ENCODE data around the gene CDKN1C.

The CDKN1C gene

DNA sequence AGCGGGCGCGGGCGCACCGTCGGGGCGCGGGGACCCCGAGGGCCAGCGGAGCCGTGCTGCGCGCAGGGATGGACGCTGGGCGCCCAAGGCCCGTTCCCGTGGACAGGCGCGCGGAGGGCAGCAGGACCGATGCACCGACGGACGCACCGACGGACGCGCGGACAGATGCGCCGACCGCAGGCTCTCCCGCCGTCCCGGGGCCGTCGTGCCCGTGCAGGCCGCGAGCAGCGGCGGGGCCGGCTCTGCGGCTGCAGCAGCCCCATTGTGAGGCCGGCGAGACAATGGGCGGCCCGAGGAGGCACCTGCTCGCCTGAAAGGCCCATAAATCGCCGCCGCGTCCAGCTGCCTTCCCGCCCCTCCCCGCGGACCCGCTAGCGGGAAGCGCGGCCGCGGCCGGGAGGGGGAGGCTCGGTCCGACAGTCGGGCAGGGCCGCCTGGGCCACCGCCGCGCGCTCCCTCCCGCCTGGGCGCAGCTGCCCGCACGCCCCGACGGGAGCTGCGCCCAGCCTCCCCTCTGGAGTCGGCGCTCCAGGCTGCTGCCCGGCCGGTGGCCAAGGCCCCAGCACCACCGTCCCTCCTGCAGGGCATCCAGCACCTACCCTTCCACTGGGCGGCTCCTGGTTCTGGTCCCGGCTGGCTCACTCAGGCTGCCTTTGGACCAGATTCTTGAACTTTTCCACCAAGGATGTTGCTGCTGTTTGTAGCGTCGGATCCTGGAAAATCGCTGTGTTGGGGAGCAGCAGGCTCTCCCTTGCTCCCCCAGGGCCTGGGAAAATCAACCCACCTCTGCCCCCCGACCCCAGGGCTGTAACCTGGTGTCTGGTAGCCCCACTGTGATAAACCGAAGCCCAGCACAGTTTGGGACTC lies 15.8 kb downstream of the CDKN1C start:
- DNase-seq (ENCODE audit: low spot score), result no peak

DNA sequence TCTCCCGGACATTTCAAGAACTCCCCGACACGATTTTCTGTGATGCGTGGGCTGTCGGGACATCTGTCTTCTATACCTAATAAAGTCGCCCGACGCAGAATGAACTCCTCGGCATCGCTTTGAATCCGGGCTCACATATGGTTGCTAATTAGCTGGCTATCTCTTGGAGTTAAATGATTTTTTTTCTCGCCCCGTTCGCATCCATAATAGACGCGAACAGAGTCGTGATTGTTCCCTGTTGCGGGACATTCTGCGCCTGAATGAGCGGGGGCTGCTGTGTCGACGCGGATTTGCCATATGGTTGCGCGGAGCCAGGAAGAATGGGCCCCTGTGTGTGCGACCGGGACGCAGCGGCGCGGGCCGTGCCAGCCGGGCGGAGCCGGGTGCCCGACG lies 16.4 kb downstream of the CDKN1C start:
- DNase-seq (ENCODE audit: low spot score), result no peak

DNA sequence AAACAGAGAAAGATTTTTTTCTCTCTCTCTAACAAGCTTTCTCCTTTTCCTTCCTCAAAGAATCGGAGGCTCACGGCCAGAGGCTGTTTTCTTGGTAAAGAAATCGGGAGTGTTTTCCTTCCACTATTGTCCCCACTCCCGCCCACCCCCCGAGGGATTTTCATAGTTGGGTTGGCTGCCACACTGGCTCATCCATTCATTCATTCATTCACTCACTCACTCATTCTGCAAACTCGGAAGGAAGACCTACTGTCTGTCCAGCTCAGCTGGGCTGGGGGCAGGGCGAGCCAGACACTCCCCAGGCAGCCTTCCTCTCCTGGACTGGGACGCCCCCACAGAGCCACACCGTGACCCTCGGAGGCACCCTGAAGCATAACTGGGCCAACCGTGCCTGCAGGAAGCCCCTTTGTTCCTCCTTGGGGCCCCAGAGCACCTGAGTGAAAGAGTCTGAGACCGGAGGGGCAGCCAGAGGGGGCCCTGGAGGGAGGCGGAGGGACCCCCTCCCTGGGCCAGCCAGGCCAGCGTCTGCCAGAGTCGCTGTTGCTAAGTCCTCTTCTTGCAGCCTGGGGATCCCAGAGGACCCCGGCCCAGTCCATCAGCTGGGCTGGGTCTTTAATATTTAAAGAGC lies 17.0 kb downstream of the CDKN1C start:
- no peak for DNase-seq (ENCODE audit: low spot score)

DNA sequence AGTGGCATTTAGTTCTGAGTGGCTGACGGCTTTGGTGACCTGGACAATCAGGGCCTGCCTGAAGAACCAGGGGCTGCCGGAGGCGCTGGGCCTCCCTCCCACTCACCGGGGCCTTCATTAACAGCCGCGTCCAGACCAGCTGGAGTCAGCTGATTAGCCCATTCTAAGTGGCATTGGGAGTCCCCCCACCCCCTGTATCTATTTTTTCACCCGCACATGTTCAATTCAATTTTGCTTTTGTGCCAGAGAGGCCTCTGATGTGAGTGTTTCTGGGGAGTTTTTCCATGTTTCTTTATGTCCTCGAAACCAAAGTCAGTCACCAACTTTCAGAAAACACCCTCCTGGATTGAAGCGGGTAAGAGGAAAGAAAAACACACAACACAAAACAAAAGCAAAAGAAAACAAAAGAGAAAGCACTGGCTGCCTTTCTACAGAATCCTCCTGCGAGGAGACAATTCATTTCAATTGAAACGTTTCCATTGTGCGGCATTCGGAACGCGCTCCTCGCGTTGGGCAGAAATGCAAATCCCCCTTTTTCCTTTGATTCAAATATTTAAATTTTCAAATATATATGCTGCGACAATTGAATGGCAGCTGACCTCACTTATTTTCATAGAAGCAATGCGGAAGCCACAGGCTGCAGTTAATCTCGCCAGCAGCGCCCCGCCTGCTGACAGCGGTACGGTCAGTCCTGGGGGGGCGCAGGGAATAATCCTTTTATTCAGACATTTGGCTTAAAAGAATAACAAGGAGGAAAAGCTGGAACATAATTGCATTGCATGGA lies 17.7 kb downstream of the CDKN1C start:
- DNase-seq (ENCODE audit: low spot score), result no peak

DNA sequence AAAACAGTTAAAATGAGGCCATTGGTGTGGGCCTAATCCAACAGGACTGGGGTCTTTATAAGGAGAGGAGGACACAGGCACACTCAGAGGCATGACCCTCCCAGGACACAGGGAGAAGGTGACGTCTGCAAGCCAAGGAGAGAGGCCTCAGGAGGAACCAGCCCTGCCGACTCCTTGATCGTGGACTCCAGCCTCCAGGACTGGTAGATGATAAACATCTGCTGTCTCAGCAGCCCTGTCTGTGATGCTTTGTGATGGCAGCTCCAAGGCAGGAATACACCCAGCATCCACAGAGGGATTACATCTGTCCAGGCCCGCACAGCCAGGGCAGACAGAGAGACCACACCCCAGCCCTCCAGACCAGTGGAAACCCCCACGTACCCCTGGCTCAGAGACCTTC lies 18.4 kb downstream of the CDKN1C start:
- DNase-seq (ENCODE audit: low spot score), result no peak

DNA sequence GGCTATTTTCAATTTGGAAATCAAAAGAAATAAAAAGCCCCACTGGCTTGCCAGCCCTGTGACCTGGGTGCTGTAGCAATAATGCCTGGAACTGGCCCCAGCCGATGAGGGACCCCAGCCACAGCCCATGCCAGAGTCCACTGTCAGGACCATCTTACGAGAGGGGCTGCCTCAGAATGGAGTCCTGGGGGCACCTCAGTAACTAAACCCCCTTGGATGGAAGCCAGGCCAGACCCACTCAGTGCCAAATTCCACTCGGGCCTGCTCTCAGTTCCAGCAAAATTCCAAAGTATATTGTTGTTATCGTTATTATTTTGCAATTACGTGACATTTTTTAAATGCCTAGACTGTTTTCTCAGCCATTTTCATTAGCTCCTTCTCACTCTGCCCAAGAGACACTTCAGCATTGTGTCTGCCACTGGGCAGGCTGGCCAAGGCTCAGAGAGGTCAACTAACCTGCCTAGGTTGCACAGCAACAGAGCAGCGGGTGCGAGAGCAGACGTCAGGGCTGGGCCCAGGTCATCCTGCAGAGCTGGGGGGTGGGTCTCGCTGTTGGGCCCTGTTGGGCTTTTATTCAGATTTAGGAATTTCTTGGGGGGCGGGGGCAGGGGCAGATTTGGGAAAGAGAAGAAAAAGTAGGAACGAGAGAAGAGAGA lies 19.5 kb downstream of the CDKN1C start:
- no peak for DNase-seq (ENCODE audit: low spot score)

DNA sequence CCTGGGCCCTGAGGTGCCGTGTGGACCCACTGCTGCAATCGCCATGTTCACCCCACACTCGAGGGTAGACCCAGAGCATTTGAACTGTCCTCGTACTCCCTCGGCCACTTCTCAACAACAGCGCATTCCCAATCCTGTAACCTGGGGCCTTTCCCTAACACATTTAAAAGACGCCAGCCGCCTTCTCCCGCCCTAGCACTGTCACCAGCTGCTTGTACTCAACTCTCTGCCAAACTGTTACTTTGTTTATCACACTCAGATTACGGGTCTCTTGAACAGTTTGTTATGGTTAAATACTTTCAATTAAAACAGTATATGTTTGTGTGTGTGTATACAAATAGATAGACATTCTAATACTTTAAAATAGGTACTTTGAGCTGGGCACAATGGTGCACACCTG lies 20.7 kb downstream of the CDKN1C start:
- DNase-seq (ENCODE audit: low spot score), result no peak

DNA sequence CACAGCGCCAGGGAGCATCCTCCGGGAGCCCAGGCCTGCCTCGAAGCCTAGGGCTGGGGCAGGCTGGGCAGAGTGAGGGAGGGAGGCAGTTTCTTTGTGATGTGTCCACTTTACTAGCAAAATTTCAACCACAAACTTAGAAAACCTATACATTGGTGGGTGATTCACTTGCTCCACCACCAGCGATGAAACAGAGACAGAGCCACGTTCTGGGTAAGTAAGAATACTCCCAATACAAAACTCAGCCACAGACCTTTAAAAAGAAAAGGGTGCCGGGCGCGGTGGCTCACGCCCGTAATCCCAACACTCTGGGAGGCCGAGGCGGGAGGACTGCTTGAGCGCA lies 22.3 kb downstream of the CDKN1C start:
- DNase-seq (ENCODE audit: low spot score), result no peak

DNA sequence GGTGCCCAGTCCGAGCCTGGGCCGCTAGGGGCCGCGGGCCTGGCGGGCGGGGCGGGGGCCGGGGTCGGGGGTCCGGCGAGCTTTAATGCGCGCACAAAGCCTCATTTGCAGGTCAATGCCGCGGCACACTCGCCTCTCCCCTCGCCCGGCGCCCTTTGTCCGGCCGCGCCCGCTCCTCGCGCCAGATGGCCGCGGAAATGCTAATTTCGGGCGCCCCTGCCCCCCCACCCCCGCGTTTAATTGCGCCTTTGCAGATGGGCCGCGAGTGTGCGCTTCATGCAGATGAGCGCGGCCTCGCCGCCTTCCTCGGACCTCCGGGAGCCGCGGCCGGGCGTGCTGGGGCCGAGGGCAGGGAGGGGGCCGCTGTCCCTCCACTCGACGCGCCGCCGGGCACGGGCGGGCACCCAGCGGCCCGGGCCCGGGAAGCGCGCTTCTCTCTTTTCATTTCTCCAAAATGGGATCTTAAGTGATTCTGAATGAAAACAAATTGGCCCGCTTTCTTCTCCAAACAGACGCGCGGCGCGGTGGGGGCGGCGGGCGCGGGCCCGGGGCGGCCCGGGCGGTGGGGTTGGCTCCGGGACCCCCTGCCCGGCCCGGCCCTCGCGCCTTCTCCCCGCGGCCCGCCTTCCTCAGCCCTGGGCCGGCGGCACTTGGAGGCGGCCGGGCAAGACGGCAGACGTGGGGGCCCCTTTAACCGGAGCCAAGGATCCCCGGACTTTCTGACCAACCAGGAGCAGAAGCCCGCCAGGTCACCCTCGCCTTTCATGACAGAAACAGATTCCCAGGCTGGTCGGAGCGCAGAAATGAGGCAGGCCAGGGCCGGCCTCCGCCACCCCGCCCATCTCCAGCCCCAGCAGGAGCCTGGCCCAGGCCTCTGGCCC lies 22.9 kb downstream of the CDKN1C start:
- peak; percentile 39 for DNase-seq (ENCODE audit: low spot score)

DNA sequence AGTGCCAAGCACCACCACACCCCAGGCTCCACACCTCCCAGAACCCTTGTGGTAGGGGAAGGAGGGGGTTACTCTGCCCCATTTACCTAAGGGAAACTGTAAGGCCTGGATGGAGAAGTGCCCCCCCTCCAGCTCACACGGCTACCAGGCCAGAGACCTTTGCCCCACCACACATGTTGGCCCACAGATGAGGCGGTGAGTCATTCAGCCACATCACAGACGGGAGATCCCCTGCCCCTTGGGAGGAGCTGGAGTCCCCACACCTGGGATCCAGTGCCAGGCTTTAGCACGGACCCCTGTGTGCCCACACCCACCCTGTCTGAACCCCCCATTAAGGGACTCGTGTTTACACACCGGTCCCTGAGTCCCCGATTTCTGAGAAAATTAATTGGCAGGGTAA lies 24.9 kb downstream of the CDKN1C start:
- peak; percentile 81 for DNase-seq (ENCODE audit: low spot score)

DNA sequence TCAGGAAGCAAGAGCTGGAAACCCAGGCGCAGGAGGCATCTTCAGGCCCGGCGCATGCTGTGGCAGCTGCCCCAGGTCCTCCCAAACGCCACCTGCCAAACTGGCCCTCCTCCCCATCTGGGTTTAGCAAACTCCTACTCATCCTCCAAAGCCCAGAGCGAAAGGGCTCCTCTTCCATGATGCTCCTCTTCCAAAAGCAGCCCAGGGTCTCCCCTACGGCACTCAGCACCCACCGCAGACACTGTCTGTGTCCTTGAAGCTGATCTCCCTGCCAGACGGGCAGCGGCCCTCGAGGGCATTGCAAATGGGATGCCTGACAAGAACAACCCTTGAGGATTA lies 25.9 kb downstream of the CDKN1C start:
- no peak for DNase-seq (ENCODE audit: low spot score)

DNA sequence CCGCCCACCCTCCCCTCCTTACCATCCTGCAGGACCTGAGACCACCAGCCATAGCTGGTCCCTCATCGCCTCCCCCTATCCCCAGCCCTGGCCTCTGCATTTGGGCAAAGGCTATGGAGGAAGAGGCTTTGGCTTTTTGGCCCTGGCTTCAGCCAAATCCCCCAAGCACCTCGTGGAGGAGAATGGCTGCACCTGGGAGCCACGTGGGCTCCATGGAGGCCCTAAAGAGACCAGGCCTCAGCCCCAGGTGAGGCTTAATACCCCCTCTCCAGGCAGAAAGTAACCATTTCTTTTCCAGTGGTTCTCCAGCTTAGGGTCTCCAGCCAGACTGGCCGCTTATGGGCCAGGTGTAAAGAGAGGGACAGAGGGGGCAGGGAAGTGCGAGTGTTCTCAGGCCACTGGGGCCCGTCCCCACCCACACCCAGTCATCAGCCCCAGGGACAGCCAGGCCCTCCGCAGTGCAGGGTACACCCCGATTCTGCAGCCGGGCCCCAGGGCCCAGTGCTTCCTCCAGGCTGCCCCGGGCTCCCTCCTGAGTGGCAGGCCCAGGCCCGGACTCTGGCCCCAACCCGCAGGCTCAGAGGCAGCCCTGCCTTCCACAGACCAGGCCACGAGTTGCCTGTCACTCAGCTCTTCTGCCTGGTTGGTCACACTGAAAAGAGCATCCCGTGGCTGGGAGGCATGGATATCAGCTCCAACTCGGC lies 26.4 kb downstream of the CDKN1C start:
- no peak for DNase-seq (ENCODE audit: low spot score)

DNA sequence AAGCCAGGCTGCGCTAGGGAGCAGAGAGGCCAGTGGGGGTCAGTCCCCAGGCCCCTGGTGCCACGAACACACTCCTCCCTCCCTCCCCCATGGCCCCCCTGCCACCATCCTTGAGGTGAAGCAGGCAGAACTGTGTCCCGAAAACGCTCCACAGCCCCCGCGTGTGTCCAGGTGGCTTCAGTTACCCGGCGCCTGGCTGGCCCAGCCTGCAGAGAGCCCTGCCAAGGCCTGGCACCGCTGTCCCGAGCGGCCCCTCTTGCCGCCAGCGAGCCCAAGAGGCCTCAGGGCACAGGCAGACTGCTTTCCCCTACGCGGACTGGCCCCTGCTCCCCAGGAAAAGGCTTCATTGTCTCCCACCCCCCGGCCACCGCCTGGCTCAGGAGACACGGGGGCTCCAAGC lies 27.7 kb downstream of the CDKN1C start:
- no peak for DNase-seq (ENCODE audit: low spot score)

DNA sequence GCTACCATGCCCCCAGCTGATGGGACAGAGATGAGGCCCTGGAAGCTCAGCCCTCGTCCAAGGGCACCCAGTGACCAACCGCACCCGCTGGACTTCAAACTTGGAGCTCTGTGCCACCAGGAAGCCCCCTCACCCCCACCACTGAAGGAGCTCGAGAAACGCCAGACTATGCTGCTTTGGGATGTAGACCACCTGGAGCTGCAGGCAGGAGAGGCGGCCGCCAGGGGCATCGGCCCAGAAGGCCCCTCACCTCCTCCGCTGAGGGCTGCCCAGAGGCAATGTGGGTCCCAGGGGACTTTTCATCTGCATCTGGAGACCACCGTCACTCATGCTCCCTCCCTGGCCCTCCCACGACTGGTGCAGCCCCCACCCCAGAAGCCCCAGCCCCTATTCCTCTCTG lies 28.3 kb downstream of the CDKN1C start:
- DNase-seq (ENCODE audit: low spot score), result no peak

DNA sequence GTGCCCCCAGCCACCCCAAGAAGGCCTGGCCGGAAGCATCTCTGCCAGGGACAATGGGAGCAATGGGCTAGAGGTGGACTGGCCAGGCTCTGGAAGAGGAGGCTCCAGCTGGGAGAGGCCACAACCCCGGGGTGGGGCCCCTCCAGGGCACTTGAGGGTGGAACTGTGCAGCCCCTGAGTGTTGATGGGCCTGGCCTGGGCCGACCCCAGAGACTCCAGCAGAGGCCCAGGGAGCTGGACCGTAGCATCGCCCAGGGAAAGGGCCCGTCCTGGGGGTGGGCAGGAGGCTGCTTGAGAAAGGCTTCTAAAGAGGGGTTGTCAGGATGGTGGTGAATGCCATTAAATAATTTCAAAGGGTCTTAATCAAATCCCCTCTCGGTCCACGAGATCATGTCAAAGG lies 30.4 kb downstream of the CDKN1C start:
- no peak for DNase-seq (ENCODE audit: low spot score)

DNA sequence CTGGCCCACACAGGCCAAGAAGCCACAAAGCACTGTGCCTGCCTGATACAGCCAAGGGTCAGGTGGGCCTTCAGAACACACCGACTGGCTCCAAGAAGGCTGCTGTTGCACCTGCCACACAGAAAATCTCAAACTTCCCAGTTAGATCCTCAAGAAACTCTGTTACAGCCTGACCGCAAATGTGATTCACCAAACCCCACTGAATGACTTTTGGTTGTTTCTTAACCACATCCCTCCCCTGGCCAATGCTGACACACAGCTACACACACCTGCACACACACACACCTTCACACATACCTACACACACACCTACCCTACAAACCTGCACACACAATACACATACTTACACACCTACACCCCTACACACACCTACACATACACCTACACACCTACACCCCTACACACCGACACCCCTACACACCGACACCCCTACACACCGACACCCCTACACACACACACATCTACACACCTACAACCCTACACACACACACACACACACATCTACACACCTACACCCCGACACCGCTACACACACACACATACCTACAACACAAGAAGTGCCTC lies 31.5 kb downstream of the CDKN1C start:
- no peak for DNase-seq (ENCODE audit: low spot score)

DNA sequence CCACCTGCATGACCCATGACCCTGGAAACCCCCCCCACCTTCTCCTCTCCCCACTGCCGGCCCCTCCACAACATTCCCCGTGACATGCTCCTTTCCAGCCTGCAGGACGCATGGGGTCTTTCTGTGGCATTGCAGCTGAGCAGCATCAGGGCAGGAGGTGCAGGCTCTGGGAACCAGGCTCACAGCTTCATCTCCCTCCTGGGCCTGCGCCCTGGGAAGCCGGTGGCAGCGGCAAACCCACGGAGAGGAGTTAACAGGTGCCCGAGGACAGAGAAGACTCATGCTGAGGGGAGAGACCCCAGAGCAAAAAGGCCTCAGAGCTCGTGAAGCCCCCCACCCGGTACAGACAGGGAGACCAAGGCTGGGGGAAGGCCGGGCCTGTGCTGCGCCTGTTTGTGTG lies 32.2 kb downstream of the CDKN1C start:
- no peak for DNase-seq (ENCODE audit: low spot score)

DNA sequence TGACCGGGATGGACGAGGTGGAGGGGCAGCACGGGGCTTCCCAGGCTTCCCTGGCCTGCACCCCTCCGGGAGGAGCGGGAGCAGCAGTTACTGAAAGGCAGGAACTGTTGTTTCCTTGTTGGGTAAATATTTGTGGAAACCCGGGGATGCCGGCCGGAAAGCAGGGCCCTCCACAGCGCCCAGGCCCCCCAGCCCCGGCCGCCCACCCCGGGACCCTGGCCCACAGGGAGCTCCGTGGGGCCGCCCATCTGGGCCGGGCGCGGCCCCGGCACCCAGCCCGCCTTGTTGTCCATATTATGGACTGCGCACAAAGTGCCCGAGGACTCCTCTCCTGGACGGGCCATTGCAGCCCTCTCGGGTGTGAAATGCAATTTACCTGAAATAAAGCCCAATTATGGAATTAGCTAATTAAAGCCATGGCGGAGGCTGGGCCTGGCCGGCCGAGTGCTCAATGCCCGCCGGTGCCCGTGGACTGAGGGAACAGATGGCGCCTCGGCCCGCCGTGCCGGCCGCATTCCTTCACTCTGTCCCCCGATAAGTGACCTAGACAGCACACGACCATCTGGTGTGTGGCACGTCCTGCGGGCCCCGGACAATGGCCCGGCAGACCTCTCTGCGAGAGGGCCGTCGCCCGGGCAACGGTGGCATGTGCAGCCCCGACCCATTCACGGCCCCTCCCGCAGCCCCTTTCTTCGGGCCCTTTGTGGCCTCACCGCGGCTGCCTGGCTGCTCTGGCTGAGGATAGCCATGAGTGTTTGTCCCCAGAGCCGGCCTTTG lies 35.4 kb downstream of the CDKN1C start:
- DNase-seq (ENCODE audit: low spot score), result no peak

DNA sequence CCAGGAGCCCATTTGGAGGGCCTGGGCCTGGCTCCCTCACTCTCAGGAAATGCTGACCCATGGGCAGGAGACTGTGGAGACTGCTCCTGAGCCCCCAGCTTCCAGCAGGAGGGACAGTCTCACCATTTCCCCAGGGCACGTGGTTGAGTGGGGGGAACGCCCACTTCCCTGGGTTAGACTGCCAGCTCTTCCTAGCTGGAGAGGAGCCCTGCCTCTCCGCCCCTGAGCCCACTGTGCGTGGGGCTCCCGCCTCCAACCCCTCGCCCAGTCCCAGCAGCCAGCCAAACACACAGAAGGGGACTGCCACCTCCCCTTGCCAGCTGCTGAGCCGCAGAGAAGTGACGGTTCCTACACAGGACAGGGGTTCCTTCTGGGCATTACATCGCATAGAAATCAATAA lies 37.1 kb downstream of the CDKN1C start:
- DNase-seq (ENCODE audit: low spot score), result no peak

DNA sequence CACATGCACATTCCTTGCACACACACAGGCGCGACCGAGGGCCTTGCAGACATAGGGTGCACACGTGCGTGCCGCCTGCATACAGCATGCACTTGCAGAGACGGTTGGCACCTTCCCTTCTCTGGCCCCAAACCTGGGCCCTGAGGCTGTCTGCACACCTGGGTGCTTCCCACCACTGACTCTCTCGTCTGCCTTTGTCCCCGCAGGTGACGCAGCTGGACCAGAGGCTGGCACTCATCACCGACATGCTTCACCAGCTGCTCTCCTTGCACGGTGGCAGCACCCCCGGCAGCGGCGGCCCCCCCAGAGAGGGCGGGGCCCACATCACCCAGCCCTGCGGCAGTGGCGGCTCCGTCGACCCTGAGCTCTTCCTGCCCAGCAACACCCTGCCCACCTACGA lies 38.0 kb downstream of the CDKN1C start:
- no peak for DNase-seq (ENCODE audit: low spot score)
